Measurements from ENCODE around the gene GRAP. TPM values are rescaled to one million over a fixed set of nuclear protein-coding genes. Genes with fewer than 3 reads are reported as not detected.
A peak's percentile ranks its signal among the peaks of the same experiment; 100 is the strongest.

Gene GRAP
- polyA plus RNA-seq, 2 of the 4 experiments (the other 2 are of a cell fraction): 0.19 TPM

GRCh38 chr17:19020016-19020415 lies 26.7 kb downstream of the GRAP start:
- no peak overlapping the region for H3K4me2 ChIP-seq
- H3K27ac ChIP-seq: no peak overlapping the region
- DNase-seq (ENCODE audit: low read depth in 1 of 2, low spot score in 1 of 2): no peak
- no peak for ATAC-seq
- FAIRE-seq: no peak
- ChIA-PET CTCF (interaction anchor here (0.6 to 1.7 kb wide), 2 partner anchors 12 to 59 kb away, joined by 3 to 9 read pairs; no protein-coding TSS in a partner anchor), POLR2A (no interaction called here)
- WGBS (ENCODE audit: missing lambda C conversion rate): 87% methylated on average over 3 of the region's 3 CpGs
- no peak overlapping the region for H3K4me3 ChIP-seq
- H3K9me3 ChIP-seq: no peaks in the 10 kb centered on the region
- TF ChIP-seq POLR2AphosphoS2 (conservative IDR thresholded peaks at IDR 0.05; ENCODE audit: low read length) (no peak), REST (IDR thresholded peaks at IDR 0.05) (no peak)
- peaks cover 6% of the 10 kb centered on the region; the same call in 2 of the 3 replicates for H3K4me1 ChIP-seq

- ATAC-seq: no peak
- H3K4me3 ChIP-seq: no peak overlapping the region
- TF ChIP-seq HOXB5 (CRISPR knock-in tag; IDR thresholded peaks at IDR 0.05) (no peak), MAZ (IDR thresholded peaks at IDR 0.05; ENCODE audit: borderline replicate concordance, low read depth, low read length) (no peak), RNF2 (IDR thresholded peaks at IDR 0.05; ENCODE audit: borderline replicate concordance, low read depth) (no peak), PHF8 (IDR thresholded peaks at IDR 0.05; ENCODE audit: borderline replicate concordance, low read depth) (no peak), MAX (IDR thresholded peaks at IDR 0.05) (no peak), ZFP36 (IDR thresholded peaks at IDR 0.05; ENCODE audit: borderline replicate concordance, partially characterized antibody) (no peak), CTCF (IDR thresholded peaks at IDR 0.05) (no peak), ZC3H11A (IDR thresholded peaks at IDR 0.05) (no peak), NFE2L2 (conservative IDR thresholded peaks at IDR 0.05; ENCODE audit: low read length) (no peak), HOXB13 (CRISPR knock-in tag; IDR thresholded peaks at IDR 0.05; ENCODE audit: low read depth) (no peak), E2F6 (IDR thresholded peaks at IDR 0.05; ENCODE audit: borderline replicate concordance, low read depth) (no peak), JUNB (IDR thresholded peaks at IDR 0.05) (no peak), KDM1A (IDR thresholded peaks at IDR 0.05; ENCODE audit: low read depth) (no peak), TFCP2L1 (CRISPR knock-in tag; IDR thresholded peaks at IDR 0.05) (no peak), HOXA7 (CRISPR knock-in tag; IDR thresholded peaks at IDR 0.05) (no peak), ELK1 (IDR thresholded peaks at IDR 0.05; ENCODE audit: low read depth, low read length) (no peak), NPAS2 (CRISPR knock-in tag; IDR thresholded peaks at IDR 0.05; ENCODE audit: borderline replicate concordance) (no peak)
- CTCF ChIA-PET: interaction anchor here (13.6 kb wide), 1 partner anchor 57 kb away, joined by 110 read pairs; no protein-coding TSS in a partner anchor
- FAIRE-seq: no peak
- H3K9me3 ChIP-seq: no peaks in the 10 kb centered on the region
- no peak for DNase-seq (ENCODE audit: low read depth in 1 of 2, low spot score in 1 of 2)
- 0 out of 6 replicates have a peak overlapping the region, but pooled peaks of 1 of the 2 experiments have one; percentile 5 for H3K27ac ChIP-seq
- 67% methylated on average over 27 of the region's 27 CpGs for WGBS (ENCODE audit: missing lambda C conversion rate)
- H3K4me1 ChIP-seq: peaks cover 6% of the 10 kb centered on the region; the same call in 2 of the 3 replicates
- POLR2A ChIA-PET: no interaction called here
- no peak overlapping the region for H3K4me2 ChIP-seq
These were observed 27.5 kb downstream of the GRAP start for GRCh38 chr17:19019041-19019941.
